ENCODE measurements around the gene ST3GAL4.

- TF ChIP-seq POLR2AphosphoS5 (IDR thresholded peaks at IDR 0.05) (no peak), CTCF (IDR thresholded peaks at IDR 0.05) (no peak)
These were observed 50.4 kb downstream of the ST3GAL4 start for GRCh38 chr11:126405906-126406305.
